Smooth muscle cell (in vitro differentiated cells): ENCODE results near the gene LDLRAD4. TPM values are rescaled to one million over a fixed set of nuclear protein-coding genes. Genes with fewer than 3 reads are reported as not detected.

Source experiments
- DNase-seq: peaks from one replicate; lab custom pipeline; 2025; ENCODE audit not compliant: unreplicated experiment; lab: John Stamatoyannopoulos, UW
- H2AFZ ChIP-seq: fragments of 200-600 bp; sonication (generic); 2 replicates; pipeline ENCODE4 v1.6.0; 2016; ENCODE audit warnings: antibody characterized with exemption, low read depth, mild to moderate bottlenecking
- H3F3A ChIP-seq: fragments of 200-600 bp; sonication (generic); 2 replicates; pipeline ENCODE4 v1.6.0; 2017; ENCODE audit warnings: antibody characterized with exemption, low read depth
- H3K27ac ChIP-seq: fragments of 200-600 bp; sonication (generic); 2 replicates; pipeline ENCODE4 v1.5.1; 2016; ENCODE audit warnings: low read depth, mild to moderate bottlenecking
- H3K27me3 ChIP-seq: fragments of 200-600 bp; sonication (generic); 2 replicates; pipeline ENCODE4 v1.6.1; 2016; ENCODE audit warnings: low read depth, mild to moderate bottlenecking
- H3K36me3 ChIP-seq: fragments of 200-600 bp; sonication (generic); 2 replicates; pipeline ENCODE4 v1.5.1; 2016; ENCODE audit warnings: low read depth
- H3K4me1 ChIP-seq: fragments of 200-600 bp; sonication (generic); 2 replicates; pipeline ENCODE4 v1.5.1; 2016; ENCODE audit warnings: low read depth
- H3K4me2 ChIP-seq: fragments of 200-600 bp; sonication (generic); 2 replicates; pipeline ENCODE4 v1.6.0; 2016; ENCODE audit warnings: mild to moderate bottlenecking
- H3K4me3 ChIP-seq: fragments of 200-600 bp; sonication (generic); 2 replicates; pipeline ENCODE4 v1.5.1; 2016; ENCODE audit warnings: mild to moderate bottlenecking
- H3K79me2 ChIP-seq: fragments of 200-600 bp; sonication (generic); 2 replicates; pipeline ENCODE4 v1.6.0; 2016; ENCODE audit warnings: low read depth, mild to moderate bottlenecking
- H3K9ac ChIP-seq: fragments of 200-600 bp; sonication (generic); 2 replicates; pipeline ENCODE4 v1.6.0; 2016; ENCODE audit warnings: low read depth
- H3K9me3 ChIP-seq: fragments of 200-600 bp; sonication (generic); replicated peaks from 2 replicates; pipeline ENCODE4 v1.5.1; 2016; ENCODE audit warnings: low read depth
- H4K20me1 ChIP-seq: fragments of 200-600 bp; sonication (generic); 2 replicates; pipeline ENCODE4 v1.6.0; 2016; ENCODE audit warnings: low read depth
- CTCF ChIP-seq: fragments of 200-600 bp; sonication (generic); IDR thresholded peaks from 2 replicates; pipeline ENCODE4 v1.5.1; 2017; ENCODE audit warnings: borderline replicate concordance, mild to moderate bottlenecking, antibody characterized with exemption; ENCODE audit not compliant: insufficient read depth, poor library complexity, severe bottlenecking
- WGBS: methylation state at CpG from one replicate; pipeline ENCODE4 v1.1.7; 2016; ENCODE audit warnings: low lambda C conversion rate; 5-methylcytosine and 5-hydroxymethylcytosine counted together
- polyA plus RNA-seq: library from polyadenylated mRNA; unstranded; fragments of >200 nt; fragmentation: Nextera tagmentation; extraction: Ambion mirVana; gene quantifications from 2 replicates; pipeline ENCODE4 v1.2.1, GENCODE V29; 2016
- total RNA-seq: library from RNA; depleted of rRNA; stranded (reverse); fragments of >200 nt; gene quantifications from 2 replicates; pipeline ENCODE4 v1.2.3, GENCODE V29; 2014

The LDLRAD4 gene
- total and polyA plus RNA-seq, 2 experiments from 2014 or later: 36.2 to 48.3 TPM

DNA sequence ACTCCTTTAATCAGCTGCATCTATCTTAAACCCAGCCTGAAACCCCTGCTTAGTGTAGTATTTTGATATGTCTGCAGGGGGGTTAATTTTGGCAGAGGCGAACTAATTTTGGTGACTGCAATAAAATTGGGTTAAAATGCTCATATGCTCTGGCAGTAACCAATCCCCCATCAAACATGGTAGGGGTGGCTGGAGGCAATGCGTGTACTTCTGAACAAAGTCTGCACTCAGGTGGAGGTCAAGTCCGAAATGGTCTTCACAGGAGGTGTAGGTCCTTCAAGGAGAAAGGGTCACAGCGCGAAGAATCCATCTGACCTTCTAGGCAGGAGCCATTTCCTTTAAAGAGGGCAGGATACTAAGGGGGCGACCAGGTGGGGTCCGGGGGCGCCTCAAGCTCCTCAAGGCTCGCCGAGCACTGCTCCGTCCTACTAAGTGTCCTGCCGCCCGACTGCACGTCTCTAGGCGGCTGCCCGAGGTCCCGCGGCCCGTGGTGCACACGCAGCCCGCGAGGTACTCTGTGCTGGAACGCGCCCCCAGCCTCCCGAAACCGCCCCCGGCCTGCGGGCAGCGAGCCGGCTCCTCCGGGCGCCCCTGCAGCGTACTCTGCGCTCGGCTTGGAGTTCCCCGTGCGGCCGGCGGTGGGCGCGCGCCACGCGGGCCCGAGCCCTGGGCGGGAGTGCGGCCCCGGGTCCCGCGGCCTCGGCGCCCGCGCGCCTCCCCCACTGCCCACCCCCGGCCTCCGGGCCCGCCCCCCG is 1.7 kb upstream of the LDLRAD4 start:
- H4K20me1 ChIP-seq: no peaks in the 10 kb centered on the region
- no peaks in the 10 kb centered on the region for H3K27me3 ChIP-seq
- DNase-seq: peak; percentile 60
- peak; percentile 20 for TF ChIP-seq CTCF
- H2AFZ ChIP-seq: no peak overlapping the region
- H3K4me1 ChIP-seq: peaks cover 16% of the 10 kb centered on the region
- H3K4me2 ChIP-seq: peak overlapping the region; percentile 89
- peaks cover 30% of the 10 kb centered on the region for H3K79me2 ChIP-seq
- WGBS: 7% methylated on average over 34 of the region's 59 CpGs
- H3K4me3 ChIP-seq: peak overlapping the region; percentile 81
- H3K9ac ChIP-seq: peak overlapping the region; percentile 86
- H3K27ac ChIP-seq: peak overlapping the region; percentile 94
- H3F3A ChIP-seq: peaks cover 19% of the 10 kb centered on the region
- no peaks in the 10 kb centered on the region for H3K9me3 ChIP-seq
- H3K36me3 ChIP-seq: no peaks in the 10 kb centered on the region

DNA sequence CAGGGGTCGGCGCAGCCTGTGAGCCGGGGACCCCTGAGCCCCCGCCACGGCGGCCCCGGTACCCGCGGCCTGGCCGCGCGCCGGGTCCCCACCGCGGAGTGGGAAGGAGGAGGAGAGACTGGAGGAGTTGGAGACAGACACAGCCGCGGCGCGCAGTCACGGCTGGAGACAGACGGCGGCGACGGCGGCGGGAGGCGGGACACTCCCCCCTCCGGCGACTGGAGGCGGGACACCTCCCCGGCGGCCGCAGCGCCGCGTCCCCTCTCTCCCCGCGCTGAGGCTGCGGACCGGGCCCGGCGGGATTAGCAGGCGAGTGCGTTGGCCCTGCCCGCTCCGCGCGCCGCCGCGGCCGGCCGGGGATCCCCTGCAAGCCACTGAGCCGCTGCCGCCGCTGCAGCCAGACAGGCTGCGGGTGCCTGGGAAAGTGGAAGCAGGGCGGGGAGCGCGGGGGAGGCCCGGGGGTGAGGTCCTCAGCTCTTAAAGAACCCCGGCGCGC is 1.0 kb upstream of the LDLRAD4 start:
- Histone ChIP-seq H3K4me3 (peak overlapping the region; percentile 81), H3K9me3 (no peaks in the 10 kb centered on the region), H3K4me1 (peaks cover 23% of the 10 kb centered on the region), H3F3A (peaks cover 20% of the 10 kb centered on the region), H3K79me2 (peaks cover 30% of the 10 kb centered on the region), H3K27me3 (no peaks in the 10 kb centered on the region), H3K9ac (peak overlapping the region; percentile 86), H2AFZ (peak overlapping the region; percentile 66), H4K20me1 (peaks cover under 1% of the 10 kb centered on the region), H3K27ac (peak overlapping the region; percentile 94), H3K36me3 (no peaks in the 10 kb centered on the region), H3K4me2 (peak overlapping the region; percentile 89)
- under 1% methylated on average over 28 of the region's 64 CpGs for WGBS
- no peak for TF ChIP-seq CTCF
- DNase-seq: peak; percentile 60

- peaks cover 27% of the 10 kb centered on the region for H3K4me1 ChIP-seq
- WGBS: under 1% methylated on average over 44 of the region's 53 CpGs
- H3K9ac ChIP-seq: peak overlapping the region; percentile 86
- DNase-seq: no peak
- peak overlapping the region; percentile 27 for H2AFZ ChIP-seq
- peaks cover 24% of the 10 kb centered on the region for H3F3A ChIP-seq
- peak overlapping the region; percentile 89 for H3K4me2 ChIP-seq
- H4K20me1 ChIP-seq: peaks cover 5% of the 10 kb centered on the region
- H3K4me3 ChIP-seq: peak overlapping the region; percentile 81
- H3K27me3 ChIP-seq: no peaks in the 10 kb centered on the region
- H3K36me3 ChIP-seq: no peaks in the 10 kb centered on the region
- H3K9me3 ChIP-seq: no peaks in the 10 kb centered on the region
- H3K27ac ChIP-seq: peak overlapping the region; percentile 94
- H3K79me2 ChIP-seq: peaks cover 35% of the 10 kb centered on the region
- TF ChIP-seq CTCF: no peak
Observed at GRCh38 chr18:13217971-13218367, 591 bp upstream of the LDLRAD4 start.
